Activated T-cell treated with anti-CD3 and anti-CD28 coated beads for 24 hours (primary cell): ENCODE measurements around the gene MYO5B.

ENCODE experiments used
- DNase-seq: peaks from one replicate; pipeline ENCODE4 v3.0.0-alpha.2; 2020; ENCODE audit warnings: low read depth

MYO5B gene

DNA sequence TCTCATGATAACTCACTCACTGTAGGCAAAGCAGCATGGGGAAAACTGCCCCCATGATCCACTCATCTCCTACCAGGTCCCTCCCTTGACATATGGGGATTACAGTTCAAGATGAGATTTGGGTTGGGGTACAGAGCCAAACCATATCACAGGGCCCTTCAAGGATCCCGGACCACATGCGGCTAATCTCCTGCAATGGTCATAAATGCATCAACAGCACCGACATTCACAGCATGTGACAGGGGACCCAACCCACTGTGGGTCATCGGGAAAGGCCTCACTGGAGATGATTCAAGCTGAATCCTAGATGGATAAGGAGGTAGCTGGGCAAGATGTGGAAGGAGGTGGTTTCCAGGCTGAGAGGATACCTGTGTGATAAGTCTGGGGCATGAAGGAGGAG is 129.4 kb downstream of the MYO5B start:
- no peak for DNase-seq

DNA sequence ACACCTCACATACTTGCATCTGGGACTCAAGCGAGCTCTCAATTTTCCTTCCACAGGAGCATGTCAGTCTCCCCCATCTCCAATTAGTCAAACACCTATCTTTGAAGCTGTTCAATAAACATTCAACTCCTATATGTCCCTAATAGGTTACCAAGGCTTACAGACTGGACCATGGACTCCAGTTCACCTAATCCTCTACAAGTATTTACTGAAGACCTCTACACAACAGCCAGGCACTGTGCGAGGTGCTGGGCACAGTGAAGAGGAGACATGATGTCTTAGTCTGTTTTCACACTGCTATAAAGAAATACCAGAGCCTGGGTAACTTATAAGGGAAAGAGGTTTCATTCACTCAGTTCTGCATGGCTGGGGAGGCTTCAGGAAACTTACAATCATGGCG is 129.9 kb downstream of the MYO5B start:
- no peak for DNase-seq

DNA sequence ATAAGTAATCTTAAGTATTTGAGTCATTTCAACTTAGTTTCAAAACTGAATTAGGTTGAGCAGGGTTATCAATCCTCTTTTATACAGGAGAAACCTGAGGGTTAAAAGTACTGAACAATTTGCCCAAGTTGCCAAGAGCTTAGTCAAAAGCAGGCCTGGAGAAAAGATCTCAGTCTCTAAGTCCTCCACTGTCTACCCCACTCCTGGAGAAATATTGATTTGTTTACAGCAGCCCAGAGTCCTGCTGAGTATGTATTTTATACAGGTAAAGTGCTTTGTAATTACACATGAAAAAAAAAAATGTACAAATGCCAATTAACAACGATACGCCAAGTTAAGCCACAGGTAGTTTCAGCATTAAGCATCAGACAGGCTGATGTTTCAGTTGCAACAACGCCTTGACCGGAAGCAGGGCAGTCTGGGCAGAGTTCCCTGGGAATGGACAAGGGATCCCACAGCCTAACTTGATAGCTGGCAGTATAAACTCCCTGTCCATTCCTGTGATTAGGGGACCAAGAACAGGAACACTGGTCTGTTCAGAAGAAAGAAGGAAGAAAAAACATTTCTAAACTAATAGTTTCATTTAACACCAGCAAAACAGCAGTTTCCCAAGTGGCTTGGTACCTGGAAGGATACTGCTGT is 132.9 kb downstream of the MYO5B start:
- DNase-seq = no peak

DNA sequence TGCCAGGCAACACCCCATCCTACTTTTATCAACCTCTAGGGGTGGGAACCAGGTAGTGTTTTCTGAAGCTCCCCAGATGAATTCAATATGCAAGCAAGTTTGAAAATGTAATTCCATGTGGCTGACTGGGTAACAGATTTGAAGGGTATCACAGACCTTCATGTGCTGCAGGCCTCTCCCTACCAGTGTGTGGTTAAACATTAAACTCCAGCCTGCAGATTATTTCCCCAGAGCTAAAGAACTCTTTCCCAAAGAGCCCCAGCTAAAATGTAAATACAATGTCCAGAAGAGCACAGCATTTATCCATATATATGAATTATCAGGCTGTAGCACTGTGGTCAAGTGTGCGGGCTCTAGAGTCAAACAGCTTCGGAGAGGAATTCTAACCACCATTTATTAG is 134.1 kb downstream of the MYO5B start:
- no peak for DNase-seq

DNA sequence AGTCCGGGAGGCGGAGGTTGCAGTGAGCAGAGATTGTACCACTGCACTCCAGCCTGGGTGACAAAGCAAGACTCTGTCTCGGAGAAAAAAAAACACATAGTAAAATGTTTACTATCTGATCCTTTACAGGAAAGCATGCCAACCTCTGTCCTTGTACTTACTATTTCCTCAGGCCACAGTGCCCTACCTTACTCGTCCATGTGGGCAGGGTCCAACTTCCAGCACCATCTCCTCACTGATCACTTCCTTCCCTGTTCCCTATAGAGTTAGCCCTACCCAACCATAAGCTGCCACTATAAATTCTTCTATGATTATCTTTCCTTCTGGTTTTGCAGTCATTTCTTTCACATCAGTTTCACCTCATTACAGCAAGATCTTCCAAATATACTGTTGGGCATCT is 136.2 kb downstream of the MYO5B start:
- DNase-seq = no peak

DNA sequence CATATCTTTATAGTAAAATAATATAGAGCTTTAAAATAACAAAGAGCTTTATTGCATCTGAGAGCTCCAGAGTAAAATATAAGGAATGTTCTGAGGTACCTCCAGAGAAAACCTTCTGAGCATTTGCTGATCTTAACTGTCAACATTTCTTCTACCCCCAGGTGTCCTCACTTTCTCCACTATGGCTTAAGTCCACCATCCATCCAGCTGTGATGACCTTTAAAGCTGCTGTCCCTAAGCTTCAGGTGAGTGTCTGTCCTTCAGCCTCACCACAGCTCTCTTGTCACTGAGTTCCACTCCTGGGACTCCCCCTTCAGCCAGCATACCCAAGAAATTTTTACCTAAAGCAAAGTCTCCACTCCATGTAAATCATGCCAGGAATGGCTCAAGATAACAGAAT is 137.9 kb downstream of the MYO5B start:
- no peak for DNase-seq

DNA sequence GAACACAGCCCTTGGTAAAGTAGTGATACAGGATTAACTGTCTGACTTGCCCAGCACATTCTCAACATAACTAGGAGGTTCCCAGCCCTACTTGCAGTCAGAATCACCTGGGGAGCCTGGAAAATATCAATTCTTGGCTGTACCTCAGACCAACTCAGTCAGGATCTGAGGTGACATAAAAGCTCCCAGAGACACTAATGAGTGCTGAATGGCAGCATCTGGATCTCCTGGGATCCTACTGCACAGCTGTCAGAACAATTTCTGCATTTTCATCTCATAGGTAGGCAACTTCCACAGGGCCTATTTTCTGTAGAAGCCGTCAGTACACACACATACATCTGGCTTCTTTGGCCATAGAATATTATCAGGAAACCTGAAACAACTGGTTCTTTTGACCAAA is 138.8 kb downstream of the MYO5B start:
- DNase-seq = no peak

DNA sequence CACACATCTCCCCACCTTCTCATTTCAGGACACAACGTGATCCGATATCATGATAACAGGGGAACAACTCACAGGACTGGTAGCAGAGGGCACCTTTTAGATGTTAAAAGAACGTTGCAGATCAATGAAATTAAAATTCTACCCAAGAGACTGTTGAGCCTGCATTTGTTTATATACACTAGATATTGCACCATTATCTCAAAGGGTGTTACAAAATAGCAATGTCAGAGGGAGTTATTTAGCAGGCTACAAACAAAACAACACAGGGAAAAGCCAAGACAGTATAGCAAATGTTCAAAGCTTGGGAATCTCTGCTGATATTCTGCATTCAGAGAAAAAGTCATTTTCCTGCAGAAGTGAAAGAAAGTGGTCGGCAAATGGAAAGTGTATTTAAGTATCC is 139.5 kb downstream of the MYO5B start:
- DNase-seq = no peak

DNA sequence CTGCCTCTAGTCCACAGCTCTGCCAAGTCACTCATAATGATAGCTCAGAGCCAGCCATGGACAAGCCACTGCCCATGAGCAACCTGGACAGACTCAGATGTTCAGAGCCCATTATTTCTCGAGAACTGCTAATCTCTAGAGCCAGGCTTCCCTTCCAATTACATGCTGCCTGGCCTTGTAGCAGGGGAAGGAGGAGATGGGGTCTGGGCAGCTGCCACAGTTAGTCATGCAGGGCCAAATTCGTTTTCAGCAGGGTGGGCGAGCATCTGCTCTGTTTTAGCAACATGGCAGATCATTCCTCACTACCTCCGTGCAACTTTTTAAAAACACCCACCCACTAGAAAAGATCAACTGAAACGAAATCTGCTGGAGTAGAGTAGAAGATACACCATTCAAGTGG is 141.8 kb downstream of the MYO5B start:
- no peak for DNase-seq

DNA sequence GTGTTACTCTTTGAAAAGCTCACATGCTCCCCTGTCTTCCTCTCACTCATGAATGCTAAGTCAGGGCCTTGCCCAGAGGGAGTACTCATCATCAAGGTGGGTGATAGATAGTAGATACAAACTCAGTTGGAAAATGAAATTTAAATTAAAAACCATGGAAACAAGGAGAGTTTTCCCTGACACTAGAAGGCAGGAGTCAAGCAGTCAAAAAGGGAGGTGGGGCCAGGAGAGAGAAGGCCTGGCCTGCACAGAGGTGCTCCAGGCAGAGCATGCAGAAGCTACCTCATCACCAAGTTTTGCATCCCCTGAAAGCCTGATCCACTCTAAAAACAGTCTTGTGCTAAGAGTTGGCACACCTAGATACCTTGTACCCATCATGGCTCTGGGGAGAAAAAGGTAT is 143.7 kb downstream of the MYO5B start:
- DNase-seq = no peak

DNA sequence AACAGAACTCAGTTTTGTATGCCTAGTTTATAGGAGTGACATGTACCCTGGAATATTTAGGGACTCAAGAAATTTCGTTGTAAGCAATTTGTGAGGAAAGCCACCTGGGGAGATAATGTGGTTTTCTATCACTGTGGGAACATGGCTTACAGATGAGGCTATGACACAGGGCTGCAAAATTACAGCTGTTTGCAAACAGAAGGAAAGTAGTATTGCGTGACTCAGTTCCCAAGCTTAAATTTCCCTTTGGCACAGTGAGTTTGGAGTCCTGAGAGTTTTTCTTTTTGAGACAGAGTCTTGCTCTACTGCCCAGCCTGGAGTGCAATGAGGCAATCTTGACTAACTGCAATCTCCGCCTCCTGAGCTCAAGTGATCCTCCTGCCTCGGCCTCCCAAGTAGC is 149.8 kb downstream of the MYO5B start:
- DNase-seq = no peak

DNA sequence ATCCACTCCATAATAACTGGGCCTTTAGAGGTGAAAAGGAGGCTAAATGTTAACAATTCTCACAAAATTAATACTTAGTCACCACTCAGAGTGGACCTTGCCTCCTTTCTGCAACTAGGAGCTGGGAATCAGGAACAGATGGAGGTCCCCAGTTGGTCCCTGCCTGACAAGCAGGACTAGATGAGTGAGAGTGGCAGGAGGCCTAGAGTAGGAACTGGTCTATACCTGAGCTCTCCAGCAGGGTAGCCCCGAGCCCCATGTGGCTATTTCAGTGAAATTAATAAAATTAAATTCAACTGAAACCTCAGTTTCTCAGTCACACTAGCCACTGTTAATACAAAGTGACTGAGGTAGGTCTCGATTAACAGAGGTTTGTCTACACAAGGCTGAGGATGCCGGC is 150.5 kb downstream of the MYO5B start:
- no peak for DNase-seq

DNA sequence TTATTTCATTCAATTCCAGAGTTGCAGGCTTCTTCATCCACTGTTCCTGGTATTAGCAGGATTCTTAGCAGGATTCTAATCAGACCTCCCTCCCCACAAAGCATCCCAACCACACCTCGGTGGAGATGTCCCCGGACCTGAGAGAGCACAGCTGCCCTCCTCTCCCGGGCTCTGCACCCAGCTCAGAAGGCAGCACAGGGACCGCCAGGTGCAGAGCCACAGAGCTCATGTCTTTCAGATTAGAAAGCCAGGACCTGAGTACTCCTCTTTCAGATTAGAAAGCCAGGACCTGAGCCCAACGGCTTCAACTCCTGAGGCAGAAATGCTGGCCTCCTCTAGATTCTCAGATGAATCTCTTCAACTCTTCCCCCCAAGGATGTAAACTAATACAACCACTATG is 152.3 kb downstream of the MYO5B start:
- DNase-seq = no peak

DNA sequence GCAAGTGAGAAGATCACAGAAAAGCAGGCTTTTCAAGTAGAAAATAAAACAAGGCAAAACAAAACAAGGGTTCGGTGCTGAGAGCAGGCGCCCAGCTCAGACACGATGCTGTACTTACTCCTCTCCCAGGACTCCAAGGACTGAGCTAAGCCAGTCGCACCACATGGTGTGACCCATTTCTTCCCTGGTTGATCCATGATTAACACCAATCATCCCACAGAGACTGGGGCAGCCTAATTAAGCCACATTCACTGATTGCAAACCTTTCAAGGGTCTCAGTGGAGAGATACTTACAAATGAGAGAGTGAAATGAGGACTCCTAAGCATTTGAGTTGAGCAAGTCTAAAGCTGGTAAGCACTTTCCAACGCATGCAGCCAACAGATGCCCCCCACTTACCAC is 155.2 kb downstream of the MYO5B start:
- DNase-seq = no peak

DNA sequence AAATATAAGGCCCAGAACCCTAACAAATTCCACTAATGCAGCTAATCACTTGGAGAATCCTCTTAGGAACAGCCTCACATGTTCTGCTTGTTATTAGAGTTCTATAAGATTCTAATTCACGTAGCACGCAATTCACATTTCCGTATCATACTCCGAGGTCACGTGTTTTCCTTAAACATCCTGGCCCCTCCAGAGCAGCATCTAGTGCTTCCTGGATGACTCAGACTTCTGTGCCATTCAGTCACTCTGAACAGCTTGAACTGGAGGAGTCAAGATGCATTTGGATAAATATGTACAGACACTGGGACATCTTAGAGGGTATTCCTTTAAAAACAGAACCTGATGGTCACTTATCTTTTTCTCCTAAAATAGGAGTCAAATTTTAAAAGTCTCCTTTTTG is 156.5 kb downstream of the MYO5B start:
- DNase-seq = no peak

DNA sequence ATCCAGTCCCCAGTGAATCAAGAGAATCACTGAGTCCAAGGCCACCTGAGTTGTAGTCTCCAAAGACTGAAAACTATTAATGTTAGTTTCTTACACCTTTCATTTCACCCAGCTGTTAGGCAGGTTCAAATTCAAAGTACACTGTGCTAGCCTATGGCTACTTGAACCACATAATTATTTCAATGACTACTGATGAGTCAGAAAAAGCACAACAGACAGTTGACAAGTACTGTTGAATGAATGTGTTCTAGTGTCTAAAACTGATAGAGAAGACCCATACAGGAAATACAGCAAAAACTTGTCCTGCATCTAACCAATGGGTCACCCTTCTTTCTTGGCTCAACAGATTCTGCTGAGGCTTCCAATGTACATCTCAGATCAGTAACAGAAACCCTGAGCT is 160.9 kb downstream of the MYO5B start:
- DNase-seq = no peak

DNA sequence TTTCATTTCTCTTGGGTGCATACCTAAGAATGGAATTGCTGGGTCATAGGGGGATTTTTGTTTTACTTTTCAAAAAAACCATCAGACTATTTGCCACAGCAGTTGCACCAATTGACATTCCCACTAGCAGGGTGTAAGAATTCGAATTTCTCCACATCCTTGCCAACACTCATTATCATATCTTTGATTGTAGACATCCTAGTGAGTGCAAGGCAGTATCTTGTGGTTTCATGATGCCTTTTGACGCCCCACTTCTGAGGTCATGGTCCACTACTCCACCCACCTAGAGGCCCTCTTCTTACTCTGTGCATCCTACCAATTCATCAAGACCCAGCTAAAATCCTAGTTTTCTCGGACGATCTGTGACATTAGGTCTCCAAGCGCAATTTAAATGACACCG is 161.9 kb downstream of the MYO5B start:
- DNase-seq = no peak

DNA sequence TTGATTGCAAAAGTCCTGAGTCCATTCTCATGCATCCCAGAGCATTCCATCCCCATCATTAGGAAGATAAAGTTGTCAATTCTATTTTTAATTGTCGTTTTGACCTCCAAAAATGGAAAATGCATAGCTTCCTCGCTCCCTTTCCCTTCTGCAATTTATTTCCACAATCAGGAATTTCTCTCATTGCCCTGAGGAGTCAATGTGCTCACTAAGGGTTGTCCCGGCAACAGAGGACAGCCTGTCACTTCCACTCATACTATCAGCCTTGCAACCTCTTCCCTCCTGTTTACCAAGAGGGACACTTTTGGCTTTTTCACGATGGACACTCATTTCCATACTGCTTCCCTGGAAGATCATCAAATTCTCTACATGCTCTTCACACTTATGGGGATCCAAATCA is 164.8 kb downstream of the MYO5B start:
- no peak for DNase-seq

DNA sequence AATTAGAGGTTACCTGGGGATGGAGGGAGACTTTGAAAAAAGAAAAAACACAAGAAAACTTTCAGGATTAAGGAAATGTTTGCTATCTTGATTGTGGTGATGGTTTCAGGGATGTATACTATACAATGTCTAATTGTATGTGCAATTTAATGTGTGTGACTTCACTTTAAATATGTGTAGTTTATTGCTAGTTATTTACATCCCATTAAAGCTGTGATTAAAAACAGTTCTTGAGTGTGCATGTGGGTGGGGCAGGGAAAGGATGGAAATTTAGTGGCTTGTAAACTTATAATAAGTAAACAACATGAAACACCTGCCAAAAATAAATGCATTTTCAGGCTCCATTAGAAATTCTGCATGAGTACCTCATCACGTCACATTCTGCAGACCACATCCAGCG is 167.0 kb downstream of the MYO5B start:
- DNase-seq = no peak

DNA sequence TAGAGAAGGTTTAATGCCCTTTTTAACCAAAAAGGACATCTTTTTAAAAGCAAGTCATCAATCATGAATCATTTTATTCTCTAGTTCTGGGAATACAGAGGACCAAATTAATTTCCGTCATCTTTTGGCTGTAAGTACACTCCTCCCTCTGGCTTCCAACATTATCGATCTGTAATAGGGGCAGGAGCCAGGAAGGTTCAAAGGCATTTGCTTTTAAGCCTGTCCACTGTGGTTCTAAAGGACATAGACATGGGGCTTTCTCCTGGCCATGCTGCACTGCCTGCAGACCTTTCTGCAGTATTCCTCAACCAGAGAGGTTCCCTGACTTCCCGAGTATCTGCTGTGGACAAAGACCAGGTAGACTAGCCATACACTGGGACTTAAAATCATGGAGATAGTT is 170.5 kb downstream of the MYO5B start:
- no peak for DNase-seq

DNA sequence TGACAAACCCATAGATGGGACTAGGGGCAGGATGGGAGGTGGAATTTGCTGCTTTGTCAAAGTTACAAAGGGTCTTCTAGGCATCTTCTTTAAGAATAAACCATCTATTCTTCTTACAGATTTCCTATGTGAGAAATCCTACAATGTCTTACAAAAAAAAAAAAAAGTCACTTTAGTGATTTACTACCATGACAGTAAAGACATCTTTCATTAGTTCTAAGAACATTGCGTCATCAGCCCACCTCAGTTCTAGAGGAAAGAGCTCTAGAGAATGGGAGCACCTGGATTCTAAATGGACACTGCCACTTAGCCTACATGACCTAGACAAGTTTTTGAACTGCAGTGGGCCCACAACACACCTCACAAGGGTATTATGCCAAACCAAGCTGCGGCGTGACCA is 172.0 kb downstream of the MYO5B start:
- DNase-seq = no peak

DNA sequence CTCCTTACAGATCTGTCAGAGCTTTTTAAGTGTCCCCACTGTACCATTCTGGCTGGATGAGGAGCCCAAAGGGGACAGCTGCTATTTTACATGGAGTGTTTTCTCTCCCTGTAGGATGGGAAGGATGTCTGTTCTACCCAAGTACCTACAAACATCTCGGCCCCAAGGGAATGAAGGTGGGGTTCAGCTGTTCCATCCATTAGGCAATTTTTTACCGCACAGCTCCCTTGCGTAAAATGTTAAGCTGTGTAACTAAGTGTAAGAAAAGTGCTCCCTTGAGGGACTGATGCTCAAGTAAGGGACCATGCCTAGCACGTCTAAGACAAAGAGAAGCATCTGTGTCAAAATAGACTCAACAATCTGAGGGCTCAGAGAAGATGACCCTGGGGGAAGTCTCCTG is 180.3 kb downstream of the MYO5B start:
- DNase-seq = no peak

DNA sequence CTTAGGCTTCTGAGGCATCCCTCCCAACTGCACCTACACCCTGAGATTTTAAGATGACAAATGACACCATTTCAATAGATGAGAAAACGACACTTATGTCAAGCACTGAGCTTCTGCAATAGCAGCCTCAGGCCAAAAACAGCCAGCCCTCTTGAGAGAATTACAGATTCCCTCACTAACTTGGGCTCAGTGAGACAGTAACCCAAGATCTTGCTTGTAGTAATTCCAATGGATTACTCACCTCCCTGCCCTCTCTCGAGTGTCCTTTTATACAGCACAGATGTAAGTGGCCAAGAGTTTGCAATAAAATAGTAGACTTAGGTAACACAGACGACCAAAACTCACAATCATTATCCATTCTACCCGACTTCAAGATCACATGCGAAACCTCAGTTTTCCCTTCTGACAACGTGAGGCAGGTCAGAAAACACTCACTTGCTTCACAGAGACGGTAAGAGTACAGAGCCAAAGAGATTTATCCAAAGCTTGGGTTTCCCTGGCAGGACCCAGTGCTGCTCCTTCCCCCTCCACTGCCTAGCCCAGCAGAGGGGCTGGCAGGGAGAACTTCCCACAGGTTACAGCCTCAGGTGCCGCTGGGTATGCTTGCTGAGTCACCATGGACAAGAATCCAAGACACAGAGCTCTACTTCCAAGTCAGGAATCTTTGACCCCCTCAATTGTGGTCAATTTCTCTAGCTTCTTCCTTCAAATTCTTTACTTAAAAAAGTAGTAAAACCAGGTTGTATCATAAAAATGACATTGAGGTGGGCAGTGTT is 181.4 kb downstream of the MYO5B start:
- no peak for DNase-seq

DNA sequence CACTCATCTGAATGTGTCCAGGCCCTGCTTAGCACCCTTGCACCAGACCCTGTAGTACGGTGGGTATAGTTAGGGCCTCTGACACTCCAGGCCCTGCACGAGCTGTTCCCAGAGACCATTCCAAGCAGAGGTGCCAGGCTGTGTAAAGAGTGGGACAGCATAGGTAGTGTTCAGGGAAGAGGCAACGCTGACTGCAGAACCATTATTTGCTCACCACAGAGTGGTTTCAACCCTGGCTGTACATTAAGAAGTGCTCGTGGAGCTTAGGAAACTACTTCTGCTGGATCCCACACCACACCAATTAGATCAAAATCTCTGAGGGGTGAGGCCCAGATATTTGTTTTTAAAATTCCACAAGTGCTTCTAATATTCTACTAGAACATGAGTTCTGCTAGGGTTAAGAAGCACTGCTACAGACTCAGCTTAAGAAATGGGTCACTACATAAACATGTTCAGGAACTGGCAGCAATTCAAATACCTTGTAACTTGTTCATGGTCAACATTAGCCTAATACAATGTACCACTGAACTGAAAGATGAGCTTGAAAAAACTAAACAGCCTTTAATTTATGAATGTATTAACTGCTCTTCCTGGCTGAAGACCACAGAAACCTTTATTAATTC is 183.0 kb downstream of the MYO5B start:
- no peak for DNase-seq
